Activated CD8-positive, alpha-beta memory T cell treated with anti-CD3 and anti-CD28 coated beads, Interleukin-2, amount 50 U/mL, for 1 hour (primary cell): Measurements from ENCODE around the gene CNNM4.

Source experiments
- DNase-seq: peaks from one replicate; pipeline ENCODE4 v3.0.0-alpha.2; 2020; ENCODE audit errors: extremely low read depth

CNNM4 gene

DNA sequence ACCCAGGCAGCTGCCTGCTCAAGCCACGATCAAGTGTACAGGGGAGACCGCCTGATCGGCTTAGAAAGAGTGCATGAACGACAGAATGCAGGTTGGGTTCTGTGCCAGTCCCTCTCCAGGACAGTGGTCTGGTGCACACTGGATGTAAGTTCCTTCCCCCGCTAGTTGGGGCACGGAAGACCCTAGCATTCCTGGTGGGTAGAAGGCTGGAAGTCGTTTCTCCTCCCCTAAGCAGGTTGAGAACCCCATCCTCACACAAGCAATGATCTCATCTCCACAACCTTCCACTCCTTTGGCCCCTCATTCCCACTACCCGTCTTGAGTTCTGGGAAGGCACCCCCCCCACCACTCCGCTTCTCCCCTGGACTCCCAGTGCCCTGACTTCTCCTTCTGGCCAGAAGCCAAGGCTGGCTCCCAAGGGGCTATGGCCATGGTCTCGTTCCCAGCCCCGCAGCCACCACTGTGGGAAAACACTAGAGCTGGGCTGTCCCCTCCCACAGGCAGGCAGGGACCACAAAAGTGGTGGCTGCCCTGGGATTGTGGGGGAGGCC lies 98.5 kb downstream of the CNNM4 start:
- no peak for DNase-seq

DNA sequence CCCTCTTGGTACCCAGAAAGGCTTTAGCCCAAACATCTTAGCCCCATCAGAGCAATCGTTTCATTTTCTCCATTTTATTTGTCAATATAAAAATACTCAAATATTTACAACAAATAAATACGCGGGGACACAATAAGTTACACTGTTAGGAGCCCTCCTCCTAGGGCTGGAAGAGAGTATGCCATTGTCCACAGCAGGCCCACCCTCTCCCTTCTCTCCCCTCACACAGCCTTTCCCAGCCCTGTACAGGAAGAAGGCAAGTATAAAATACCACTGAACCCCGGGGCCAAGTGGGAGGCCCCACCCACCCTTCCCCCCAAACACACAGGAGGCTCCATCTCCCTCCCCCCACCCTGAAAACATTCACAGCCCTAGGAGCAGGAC lies 99.0 kb downstream of the CNNM4 start:
- DNase-seq: no peak

DNA sequence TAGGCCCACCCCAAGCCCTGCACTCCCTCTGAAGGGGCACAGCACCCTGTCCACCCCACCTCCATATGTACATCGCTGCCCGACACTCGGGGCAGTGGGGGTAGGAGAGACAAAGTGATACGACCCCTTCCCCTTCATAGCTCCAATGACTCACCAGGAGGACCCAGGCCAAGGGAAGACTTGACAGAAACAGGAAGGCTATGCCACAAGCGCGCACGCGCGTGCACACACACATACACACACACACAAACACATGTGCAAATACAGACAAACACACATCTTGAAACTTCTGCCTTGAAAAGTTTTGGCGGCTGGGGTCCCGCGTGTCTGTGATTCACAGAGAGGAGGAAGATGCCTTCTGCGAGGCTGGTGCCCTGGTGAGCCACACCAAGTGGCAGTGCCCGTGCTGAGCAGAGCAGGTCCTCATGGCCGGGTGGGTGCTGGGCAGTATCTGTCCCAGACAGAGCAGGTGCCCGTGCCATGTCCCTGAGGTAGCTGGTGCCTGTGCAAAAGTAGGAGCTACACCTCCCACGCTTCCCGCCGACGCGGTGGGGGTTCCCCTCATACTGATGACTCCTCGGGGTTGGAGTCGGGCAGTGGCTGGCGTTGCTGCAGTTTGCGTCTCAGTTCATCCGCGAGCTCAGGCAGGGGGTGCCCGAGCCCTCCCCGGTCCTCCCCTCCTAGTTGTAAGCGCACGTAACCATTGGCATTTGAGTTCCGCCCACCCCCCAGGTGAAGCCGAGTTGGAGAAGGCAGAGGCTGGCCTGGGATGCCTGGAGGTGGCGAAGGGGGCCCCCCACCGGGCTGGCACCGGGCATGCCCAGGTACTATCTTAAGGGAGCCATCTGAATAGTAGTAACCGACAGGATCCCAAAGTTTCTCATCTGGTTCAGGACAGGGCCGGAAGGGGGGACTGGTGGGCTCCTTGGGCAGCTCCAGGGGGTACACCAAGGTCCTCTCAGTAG lies 99.6 kb downstream of the CNNM4 start:
- no peak for DNase-seq

DNA sequence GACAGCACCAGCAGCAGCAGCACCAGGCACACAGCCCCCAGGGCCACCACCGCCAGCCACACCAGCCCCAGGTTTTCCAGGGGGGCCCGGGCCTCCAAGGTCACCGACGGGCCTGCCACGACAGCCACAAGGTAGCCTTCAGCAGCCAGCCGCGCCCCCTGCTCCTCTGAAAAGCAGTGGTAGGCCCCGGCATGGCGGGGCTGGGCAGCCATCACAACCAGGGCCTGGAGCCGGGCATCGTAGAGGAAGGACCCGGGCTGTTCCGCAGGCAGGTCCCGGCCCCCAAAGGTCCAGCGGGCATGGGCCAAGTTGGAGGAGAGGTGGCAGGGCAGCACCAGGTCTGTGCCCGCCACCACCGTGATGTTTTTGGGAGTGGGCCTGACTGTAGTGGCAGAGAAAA lies 100.4 kb downstream of the CNNM4 start:
- no peak for DNase-seq
